GM18498 (cell line): ENCODE results near the gene MIP.
"Not testable (repeated sequence)": the region's sequence is repeated elsewhere in the genome, so short reads cannot be mapped to it uniquely, and the experiment has no call there.

ENCODE experiments used
- ATAC-seq: cut with Tn5 transposase; IDR thresholded peaks from one replicate; pipeline ENCODE4 v1.9.1; 2021; ENCODE audit warnings: mild to moderate bottlenecking, moderate library complexity; ENCODE audit not compliant: unreplicated experiment

Gene MIP

GRCh38 chr12:56454557-56454956 lies at the start of gene MIP:
Gene MIP, minus strand, starts transcription at chr12:56454657. Its CDS starts 44 bp downstream, at chr12:56454613.
- ATAC-seq, result no peak

DNA sequence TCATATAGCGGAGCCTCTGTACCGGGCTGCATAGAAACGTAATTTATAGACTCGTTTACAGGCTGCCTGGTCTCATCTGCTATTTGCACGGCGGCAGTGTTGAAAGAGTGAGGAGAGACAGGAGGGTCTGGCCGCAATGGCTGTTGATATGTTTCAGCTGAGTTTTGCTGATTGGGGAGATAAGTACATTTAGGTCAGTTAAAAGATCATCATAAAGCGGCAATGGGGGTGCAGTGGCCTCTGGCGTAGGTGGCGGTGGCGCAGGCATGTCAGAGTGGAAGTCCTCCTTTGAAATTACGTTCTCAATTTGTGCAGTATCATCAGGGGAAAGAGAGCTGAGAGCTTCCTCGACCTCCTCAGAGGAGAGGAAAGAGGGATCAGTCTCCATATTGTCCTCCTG lies 45.4 kb upstream of the MIP start:
- not testable (repeated sequence) for ATAC-seq

GRCh38 chr12:56499452-56499851 lies 45.0 kb upstream of the MIP start:
- ATAC-seq, result not testable (repeated sequence)

- ATAC-seq, result not testable (repeated sequence)
Observed at GRCh38 chr12:56498126-56498902, 43.9 kb upstream of the MIP start.

DNA sequence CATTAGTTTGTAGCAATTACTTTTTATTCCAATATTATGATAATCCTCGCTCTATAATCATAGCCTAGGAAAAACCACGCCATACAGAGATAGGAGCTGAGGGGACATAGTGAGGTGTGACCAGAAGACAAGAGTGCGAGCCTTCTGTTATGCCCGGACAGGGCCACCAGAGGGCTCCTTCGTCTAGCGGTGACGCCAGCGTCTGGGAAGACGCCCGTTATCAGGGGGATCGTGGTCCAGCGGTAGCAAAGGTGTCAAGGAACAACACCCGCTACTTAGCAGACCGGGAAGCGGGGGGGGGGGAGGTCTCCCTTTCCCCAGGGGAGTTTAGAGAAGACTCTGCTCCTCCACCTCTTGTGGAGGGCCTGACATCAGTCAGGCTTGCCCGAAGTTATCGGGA lies 42.2 kb upstream of the MIP start:
- not testable (repeated sequence) for ATAC-seq

DNA sequence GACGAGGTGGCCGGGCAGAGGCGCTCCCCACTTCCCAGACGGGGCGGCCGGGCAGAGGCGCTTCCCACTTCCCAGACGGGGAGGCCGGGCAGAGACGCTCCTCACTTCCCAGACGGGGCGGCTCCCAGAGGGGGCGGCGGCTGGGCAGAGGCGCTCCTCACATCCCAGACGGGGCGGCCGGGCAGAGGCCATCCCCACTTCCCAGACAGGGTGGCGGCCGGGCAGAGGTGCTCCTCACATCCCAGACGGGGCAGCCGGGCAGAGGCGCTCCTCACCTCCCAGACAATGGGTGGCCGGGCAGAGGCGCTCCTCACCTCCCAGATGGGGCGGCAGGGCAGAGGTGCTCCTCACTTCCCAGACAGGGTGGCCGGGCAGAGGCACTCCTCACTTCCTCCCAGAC lies 40.0 kb upstream of the MIP start:
- not testable (repeated sequence) for ATAC-seq

- not testable (repeated sequence) for ATAC-seq
Observed at GRCh38 chr12:56494106-56494415, 39.6 kb upstream of the MIP start.

DNA sequence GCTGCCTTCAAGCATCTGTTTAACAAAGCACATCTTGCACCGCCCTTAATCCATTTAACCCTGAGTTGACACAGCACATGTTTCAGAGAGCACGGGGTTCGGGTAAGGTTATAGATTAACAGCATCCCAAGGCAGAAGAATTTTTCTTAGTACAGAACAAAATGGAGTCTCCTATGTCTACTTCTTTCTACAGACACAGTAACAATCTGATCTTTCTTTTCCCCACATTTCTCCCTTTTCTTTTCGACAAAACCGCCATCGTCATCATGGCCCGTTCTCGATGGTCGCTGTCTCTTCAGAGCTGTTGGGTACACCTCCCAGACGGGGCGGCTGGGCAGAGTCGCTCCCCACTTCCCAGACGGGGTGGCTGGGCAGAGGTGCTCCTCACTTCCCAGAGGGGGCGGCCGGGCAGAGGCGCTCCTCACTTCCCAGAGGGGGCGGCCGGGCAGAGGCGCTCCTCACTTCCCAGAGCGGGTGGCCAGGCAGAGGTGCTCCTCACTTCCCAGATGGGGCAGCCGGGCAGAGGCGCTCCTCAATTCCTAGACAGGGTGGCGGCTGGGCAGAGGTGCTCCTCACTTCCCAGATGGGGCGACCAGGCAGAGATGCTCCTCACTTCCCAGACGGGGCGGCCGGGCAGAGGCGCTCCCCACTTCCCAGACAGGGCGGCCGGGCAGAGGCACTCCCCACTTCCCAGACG lies 39.1 kb upstream of the MIP start:
- not testable (repeated sequence) for ATAC-seq

GRCh38 chr12:56490360-56490759 lies 35.9 kb upstream of the MIP start:
- no peak for ATAC-seq

DNA sequence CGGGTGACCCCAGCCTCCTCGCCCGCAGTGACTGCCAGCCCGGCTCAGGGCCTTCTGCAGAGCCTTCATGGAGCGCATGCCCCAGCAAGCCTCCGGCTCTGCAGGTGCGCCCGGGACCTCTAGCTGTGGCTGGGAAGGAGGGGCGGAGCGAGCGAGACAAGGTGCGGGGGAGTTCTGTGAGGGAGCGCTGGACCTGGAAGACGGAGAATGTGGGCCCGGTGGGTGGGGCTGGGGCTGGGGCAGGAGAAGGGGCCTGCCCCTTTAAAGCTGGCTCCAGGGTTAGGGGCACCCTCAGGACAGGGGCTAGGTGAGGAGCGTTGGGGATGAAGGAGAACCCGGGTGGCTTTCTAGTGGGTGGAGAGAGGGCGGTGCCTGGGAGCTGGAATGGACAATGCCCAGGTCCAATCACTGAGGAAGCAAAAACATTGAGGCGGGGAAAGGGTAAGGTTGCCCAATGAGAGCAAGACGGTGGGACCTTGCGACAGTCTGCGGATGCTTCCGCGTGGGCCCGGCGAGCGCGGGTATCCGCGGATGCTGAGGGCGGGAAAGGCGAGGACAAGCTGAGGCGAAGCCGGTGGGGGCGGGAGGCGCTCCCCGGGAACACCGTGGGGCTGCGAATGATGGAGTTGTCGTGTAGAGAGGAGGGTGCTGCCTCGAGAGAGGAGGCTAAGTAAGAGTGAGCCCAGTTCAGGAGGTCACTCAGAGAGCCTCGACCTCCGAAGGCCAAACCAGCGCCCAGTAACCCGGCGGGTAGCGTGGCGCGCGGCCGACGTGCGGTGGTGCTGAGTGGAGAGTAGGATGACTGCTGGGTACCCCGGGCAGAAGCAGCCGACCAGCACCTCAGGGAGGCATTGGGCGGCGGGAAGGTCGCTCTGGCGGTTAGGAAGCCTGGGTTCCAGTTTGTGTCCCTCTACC lies 33.8 kb upstream of the MIP start, which contains the start of gene GLS2:
GLS2 (minus strand) TSS at position 121 of the 915 bp plus-strand sequence; CDS start at position 78, 43 bp downstream.
- peak; percentile 96 for ATAC-seq

DNA sequence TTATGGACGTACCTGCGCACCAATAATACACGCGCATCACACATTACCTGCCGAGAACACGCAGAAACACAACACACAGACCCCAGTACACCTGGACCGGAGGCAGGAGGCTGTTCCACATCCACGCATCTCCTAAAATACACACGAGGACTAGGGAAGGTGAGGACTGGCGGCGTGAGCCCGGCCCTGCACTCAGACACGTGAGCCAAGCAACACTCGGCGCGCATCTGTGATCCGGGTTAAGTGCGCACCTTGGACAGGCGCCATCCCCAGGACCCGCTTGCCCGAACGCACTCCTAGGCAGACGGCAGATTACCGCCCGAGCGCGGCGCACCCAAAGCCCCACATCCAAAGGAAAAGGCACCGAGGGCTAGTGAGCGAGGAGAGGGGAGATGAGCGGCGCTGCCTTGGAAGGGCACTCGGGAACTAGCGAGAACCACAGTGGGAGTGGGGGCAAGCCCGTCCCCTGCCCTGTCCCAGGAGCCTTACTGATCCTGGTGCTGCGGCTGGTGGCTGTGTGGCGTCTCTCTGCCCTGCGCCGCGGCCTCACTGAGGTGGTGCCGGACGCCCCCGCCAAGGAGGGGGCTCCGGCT lies 33.1 kb upstream of the MIP start:
- ATAC-seq, result peak; percentile 24

DNA sequence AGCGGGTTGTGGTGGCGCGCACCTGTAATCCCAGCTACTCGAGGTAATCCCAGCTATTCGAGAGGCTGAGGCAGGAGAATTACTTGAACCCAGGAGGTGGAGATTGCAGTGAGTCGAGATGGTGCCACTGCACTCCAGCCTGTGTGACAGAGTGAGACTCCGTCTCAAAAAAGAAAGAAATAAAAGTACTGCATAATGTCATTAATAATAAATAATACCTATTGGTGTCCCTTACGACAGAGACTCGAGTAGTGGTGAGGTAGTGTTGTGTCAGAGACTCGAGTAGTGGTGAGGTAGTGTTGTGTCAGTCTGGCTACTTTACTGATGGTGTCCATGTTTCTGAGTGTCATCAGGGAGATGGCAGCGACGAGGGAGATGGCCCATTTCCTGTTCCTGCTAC lies 32.2 kb upstream of the MIP start:
- ATAC-seq, result no peak

GRCh38 chr12:56484566-56484965 lies 30.1 kb upstream of the MIP start:
- no peak for ATAC-seq

DNA sequence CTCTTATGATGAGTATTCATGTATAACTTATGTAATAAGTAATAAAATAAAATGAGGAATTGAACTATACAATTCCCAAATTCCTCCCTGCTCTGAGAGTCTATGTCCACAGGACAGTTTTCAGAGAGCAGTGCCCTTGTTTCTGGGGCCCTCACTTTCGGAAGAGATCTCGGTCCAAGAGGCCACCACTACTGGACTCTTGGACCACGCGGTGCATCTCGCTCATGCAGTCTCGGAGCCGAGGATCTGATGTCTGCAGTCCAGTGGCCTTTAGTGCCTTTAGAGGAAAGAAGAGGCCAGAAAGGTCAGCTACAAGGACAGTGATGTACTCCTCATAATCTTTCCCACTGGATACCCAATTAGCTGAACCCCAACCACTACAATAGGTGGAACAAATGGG lies 25.2 kb upstream of the MIP start:
- no peak for ATAC-seq

DNA sequence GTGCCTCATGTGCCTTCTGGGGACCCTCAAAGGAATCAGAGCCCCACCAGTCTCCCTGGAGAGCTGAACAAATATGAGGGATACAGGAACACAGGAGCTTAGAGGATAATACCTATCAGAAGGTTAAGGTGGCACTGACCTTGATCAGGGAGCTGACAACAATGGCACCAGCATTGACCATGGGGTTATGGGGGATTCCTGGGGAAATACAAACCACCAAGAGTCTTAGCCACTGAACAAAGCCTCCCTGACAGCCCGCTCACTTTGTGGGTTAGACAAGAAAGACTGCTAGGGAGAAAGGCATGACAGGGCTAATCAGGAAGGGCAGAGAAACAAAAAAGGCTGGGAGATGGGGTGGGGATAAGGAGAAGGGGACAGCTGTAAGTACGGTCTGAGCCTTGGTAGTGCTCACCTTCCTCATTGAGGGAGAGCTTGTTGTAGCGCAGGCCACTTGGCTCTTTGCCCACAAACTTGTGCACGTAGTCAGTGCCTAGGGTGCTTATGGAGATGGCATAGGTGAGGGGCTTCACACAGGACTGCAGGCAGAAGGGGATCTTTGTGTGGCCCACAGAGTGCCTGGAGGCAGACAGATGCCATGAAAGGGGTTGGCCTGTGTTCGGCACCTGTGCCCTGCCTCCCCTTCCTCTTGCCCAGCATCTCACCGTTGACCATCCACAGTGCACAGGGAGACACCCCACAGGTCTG lies 23.2 kb upstream of the MIP start:
- ATAC-seq, result no peak

- ATAC-seq, result no peak
Observed at GRCh38 chr12:56476972-56477432, 22.5 kb upstream of the MIP start.

DNA sequence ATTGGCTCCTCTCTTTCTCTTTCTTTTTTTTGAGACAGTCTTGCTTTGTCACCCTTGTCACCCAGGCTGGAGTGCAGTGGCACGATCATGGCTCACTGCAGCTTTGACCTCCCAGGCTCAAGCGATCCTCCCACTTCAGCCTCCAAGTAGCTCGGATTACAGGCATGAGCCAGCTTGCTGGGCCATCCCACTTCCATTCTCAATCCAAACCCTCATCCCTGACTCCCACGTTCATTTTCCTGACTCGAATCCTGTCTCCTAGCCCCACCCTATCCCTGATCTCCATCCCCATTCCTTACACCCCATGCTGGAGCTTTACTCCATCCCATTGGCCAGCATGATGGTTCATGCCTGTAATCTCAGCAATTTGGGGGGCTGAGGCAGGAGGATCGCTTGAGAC lies 21.7 kb upstream of the MIP start:
- no peak for ATAC-seq

GRCh38 chr12:56474389-56474788 lies 19.9 kb upstream of the MIP start:
- ATAC-seq, result no peak

DNA sequence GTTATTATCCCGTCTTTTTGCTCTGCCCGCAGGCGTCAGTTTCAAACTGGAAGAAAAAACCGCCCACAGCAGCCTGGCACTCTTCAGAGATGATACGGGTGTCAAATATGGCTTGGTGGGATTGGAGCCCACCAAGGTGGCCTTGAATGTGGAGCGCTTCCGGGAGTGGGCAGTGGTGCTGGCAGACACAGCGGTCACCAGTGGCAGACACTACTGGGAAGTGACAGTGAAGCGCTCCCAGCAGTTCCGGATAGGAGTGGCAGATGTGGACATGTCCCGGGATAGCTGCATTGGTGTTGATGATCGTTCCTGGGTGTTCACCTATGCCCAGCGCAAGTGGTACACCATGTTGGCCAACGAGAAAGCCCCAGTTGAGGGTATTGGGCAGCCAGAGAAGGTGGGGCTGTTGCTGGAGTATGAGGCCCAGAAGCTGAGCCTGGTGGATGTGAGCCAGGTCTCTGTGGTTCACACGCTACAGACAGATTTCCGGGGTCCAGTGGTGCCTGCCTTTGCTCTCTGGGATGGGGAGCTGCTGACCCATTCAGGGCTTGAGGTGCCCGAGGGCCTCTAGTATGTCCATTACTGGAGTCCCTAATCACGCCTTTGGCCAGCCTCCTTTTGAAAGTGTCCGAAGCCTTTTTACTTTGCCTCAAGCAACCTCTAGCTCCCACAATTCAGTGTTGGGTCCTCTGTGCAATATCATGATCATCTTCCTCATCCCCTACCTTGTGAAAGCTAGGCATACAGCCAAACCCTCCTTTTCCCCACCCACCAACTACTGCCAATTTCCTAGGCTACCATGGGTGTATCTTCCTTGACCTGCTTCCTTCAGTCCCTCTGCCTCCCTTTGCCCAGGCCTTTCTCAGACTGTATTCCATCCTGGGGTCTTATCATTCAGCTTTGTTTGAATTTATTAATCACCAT lies 14.8 kb upstream of the MIP start:
- ATAC-seq, result no peak
